ENCODE results near the gene GJC3.

DNA sequence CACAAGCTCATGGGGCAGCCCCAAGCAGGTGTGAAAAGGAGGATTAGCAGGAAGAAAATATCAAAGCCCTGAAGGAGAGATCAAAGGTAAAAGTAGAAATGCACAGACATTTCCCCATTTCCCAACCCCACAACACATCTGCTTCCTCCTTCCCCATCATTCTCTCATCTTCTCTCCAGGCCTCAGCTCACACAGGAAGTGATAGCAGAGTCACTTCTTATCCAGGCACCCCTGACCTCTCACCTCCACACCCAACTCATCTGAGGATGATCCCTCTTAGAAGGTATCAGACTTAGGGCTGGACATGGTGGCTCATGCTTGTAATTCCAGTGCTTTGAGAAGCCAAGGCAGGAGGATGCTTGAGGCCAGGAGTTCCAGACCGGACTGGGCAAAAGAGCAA, 18.2 kb upstream of the GJC3 start:
- TF ChIP-seq, protein P1, sequence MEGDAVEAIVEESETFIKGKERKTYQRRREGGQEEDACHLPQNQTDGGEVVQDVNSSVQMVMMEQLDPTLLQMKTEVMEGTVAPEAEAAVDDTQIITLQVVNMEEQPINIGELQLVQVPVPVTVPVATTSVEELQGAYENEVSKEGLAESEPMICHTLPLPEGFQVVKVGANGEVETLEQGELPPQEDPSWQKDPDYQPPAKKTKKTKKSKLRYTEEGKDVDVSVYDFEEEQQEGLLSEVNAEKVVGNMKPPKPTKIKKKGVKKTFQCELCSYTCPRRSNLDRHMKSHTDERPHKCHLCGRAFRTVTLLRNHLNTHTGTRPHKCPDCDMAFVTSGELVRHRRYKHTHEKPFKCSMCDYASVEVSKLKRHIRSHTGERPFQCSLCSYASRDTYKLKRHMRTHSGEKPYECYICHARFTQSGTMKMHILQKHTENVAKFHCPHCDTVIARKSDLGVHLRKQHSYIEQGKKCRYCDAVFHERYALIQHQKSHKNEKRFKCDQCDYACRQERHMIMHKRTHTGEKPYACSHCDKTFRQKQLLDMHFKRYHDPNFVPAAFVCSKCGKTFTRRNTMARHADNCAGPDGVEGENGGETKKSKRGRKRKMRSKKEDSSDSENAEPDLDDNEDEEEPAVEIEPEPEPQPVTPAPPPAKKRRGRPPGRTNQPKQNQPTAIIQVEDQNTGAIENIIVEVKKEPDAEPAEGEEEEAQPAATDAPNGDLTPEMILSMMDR (IDR thresholded peaks at IDR 0.05; ENCODE audit: low read depth, low read length, poor library complexity, severe bottlenecking): no peak
- no peak for TF ChIP-seq EZH2phosphoT487 (IDR thresholded peaks at IDR 0.05; ENCODE audit: borderline replicate concordance, low read length)

Data from DOHH2 (cell line).